Esophagus muscularis mucosa (tissue), 4 donors: ENCODE data around the gene PHF23. TPM values are rescaled to one million over a fixed set of nuclear protein-coding genes. Genes with fewer than 3 reads are reported as not detected.

ENCODE experiments used
- DNase-seq: peaks from one replicate; pipeline ENCODE4 v3.0.0-alpha.2; 2017; ENCODE audit errors: extremely low spot score
- H3K27ac ChIP-seq, 4 donors: fragments of 200-600 bp; sonication (generic); replicated peaks in 1 of 4; 1 replicate in 3 of 4; 2 replicates in 1 of 4; pipeline ENCODE4 v1.5.1; 2016 to 2019; ENCODE audit warnings: mild to moderate bottlenecking in 1 of 4
- H3K27me3 ChIP-seq, 4 donors: fragments of 200-600 bp; sonication (generic); one replicate each; pipeline versions ENCODE4 v1.5.1 to v1.6.0; 2016 to 2019
- H3K36me3 ChIP-seq, 4 donors: fragments of 200-600 bp; sonication (generic); one replicate each; pipeline ENCODE4 v1.5.1; 2016 to 2019
- H3K4me1 ChIP-seq, 4 donors: fragments of 200-600 bp; sonication (generic); one replicate each; pipeline ENCODE4 v1.5.1; 2016 to 2019
- H3K4me3 ChIP-seq, 4 donors: fragments of 200-600 bp; sonication (generic); 1 replicate in 2 of 4; 2 replicates in 2 of 4; pipeline ENCODE4 v1.5.1; 2016 to 2019; ENCODE audit warnings: mild to moderate bottlenecking in 4 of 4, moderate library complexity in 1 of 4
- H3K9me3 ChIP-seq, 4 donors: fragments of 200-600 bp; sonication (generic); 1 replicate in 3 of 4; 2 replicates in 1 of 4; pipeline ENCODE4 v1.5.1; 2016 to 2019
- CTCF ChIP-seq, 3 experiments: fragments of 200-600 bp in 2 of 3; fragments of 450-650 bp in 1 of 3; sonication (generic) in 2 of 3; IDR thresholded peaks; one replicate each; pipeline ENCODE4 v1.5.1; 2017 to 2019; ENCODE audit warnings: antibody characterized with exemption in 3 of 3, mild to moderate bottlenecking in 2 of 3, moderate library complexity in 1 of 3
- EP300 ChIP-seq: sonication (generic); formaldehyde crosslinking; IDR thresholded peaks from one replicate; pipeline ENCODE4 v1.6.1; 2017; ENCODE audit warnings: antibody characterized with exemption
- POLR2A ChIP-seq: fragments of 450-650 bp; IDR thresholded peaks from one replicate; pipeline ENCODE4 v1.6.1; 2017; ENCODE audit warnings: antibody characterized with exemption, moderate library complexity, mild to moderate bottlenecking, low read depth
- POLR2AphosphoS5 ChIP-seq, 2 donors: sonication (generic); formaldehyde crosslinking; IDR thresholded peaks; one replicate each; pipeline ENCODE4 v1.6.1; 2017; ENCODE audit warnings: antibody characterized with exemption in 2 of 2
- WGBS: methylation state at CpG from one replicate; pipeline ENCODE4 v1.1.5; 2018; 5-methylcytosine and 5-hydroxymethylcytosine counted together
- intact Hi-C: fragments of 100-400 bp; cut with DNase I; formaldehyde crosslinking; loops from one replicate; pipeline ENCODE4 v1.15.1; 2023
- total RNA-seq, 4 donors: library from RNA; depleted of rRNA; stranded (reverse); fragments of >200 nt; gene quantifications; one replicate each; pipeline versions ENCODE4 v1.1.0 to v1.2.1, GENCODE V29; 2016

The PHF23 gene
- total RNA-seq, 4 donors from 2014 or later: 21.6 to 38.1 (median 24.8) TPM

GRCh38 chr17:7259555-7259889 is 20.3 kb upstream of the PHF23 start:
- H3K27me3 ChIP-seq: peaks cover 17 to 43% (median 35%) of the 10 kb centered on the region in 4 donors
- H3K9me3 ChIP-seq: no peaks in the 10 kb centered on the region
- peaks cover 25 to 40% (median 30%) of the 10 kb centered on the region in 4 donors for H3K4me1 ChIP-seq
- H3K27ac ChIP-seq: no peak overlapping the region
- 94% methylated on average over 6 of the region's 6 CpGs for WGBS
- intact Hi-C loops: loop anchor here (10.0 kb wide), 1 partner anchor 295 kb away; the partner anchor contains the start of gene TNFSF13
- H3K36me3 ChIP-seq: peaks cover 38 to 52% (median 51%) of the 10 kb centered on the region in 4 donors
- DNase-seq: no peak
- no peak for TF ChIP-seq POLR2AphosphoS5 (IDR thresholded peaks at IDR 0.05)
- no peak for TF ChIP-seq EP300
- TF ChIP-seq CTCF (IDR thresholded peaks at IDR 0.05): no peak
- no peak for TF ChIP-seq POLR2A
- H3K4me3 ChIP-seq: no peak overlapping the region

- no peak overlapping the region for H3K27ac ChIP-seq
- TF ChIP-seq POLR2AphosphoS5 (IDR thresholded peaks at IDR 0.05) (no peak), CTCF (IDR thresholded peaks at IDR 0.05) (no peak), POLR2A (no peak), EP300 (no peak)
- H3K36me3 ChIP-seq: peaks cover 40 to 58% (median 57%) of the 10 kb centered on the region in 4 donors
- DNase-seq: no peak
- H3K4me3 ChIP-seq: no peak overlapping the region
- intact Hi-C loops: loop anchor here (10.0 kb wide), 1 partner anchor 296 kb away; the partner anchor contains the start of gene TNFSF13
- peaks cover 25 to 40% (median 30%) of the 10 kb centered on the region in 4 donors for H3K4me1 ChIP-seq
- H3K27me3 ChIP-seq: peaks cover 17 to 37% (median 32%) of the 10 kb centered on the region in 4 donors
- H3K9me3 ChIP-seq: no peaks in the 10 kb centered on the region
- 84% methylated on average over 7 of the region's 7 CpGs for WGBS
Observed at GRCh38 chr17:7258731-7259554, 19.7 kb upstream of the PHF23 start.

GRCh38 chr17:7256766-7257456 is 17.7 kb upstream of the PHF23 start:
- intact Hi-C loops: loop anchor here (10.0 kb wide), 1 partner anchor 298 kb away; the partner anchor contains the start of gene TNFSF13
- TF ChIP-seq CTCF (IDR thresholded peaks at IDR 0.05) (no peak), EP300 (no peak)
- no peak for DNase-seq
- Histone ChIP-seq H3K27ac (no peak overlapping the region), H3K36me3 (peaks cover 40 to 60% (median 57%) of the 10 kb centered on the region in 4 donors), H3K27me3 (peaks cover 6 to 17% (median 12%) of the 10 kb centered on the region in 4 donors), H3K9me3 (no peaks in the 10 kb centered on the region), H3K4me1 (peaks cover 22 to 35% (median 27%) of the 10 kb centered on the region in 4 donors), H3K4me3 (no peak overlapping the region)
- 89% methylated on average over 8 of the region's 8 CpGs for WGBS

GRCh38 chr17:7254511-7254910 is 15.3 kb upstream of the PHF23 start:
- H3K27ac ChIP-seq: no peak overlapping the region
- no peak for TF ChIP-seq POLR2AphosphoS5 (IDR thresholded peaks at IDR 0.05)
- no peak for TF ChIP-seq EP300
- no peak for TF ChIP-seq CTCF (IDR thresholded peaks at IDR 0.05)
- TF ChIP-seq POLR2A: no peak
- H3K4me3 ChIP-seq: no peak overlapping the region
- H3K27me3 ChIP-seq: no peaks in the 10 kb centered on the region
- H3K36me3 ChIP-seq: peaks cover 39 to 58% (median 55%) of the 10 kb centered on the region in 4 donors
- peaks cover 25 to 33% (median 27%) of the 10 kb centered on the region in 4 donors for H3K4me1 ChIP-seq
- no peaks in the 10 kb centered on the region for H3K9me3 ChIP-seq
- intact Hi-C loops: loop anchor here (10.0 kb wide), 1 partner anchor 300 kb away; the partner anchor contains the start of gene TNFSF13
- WGBS: 85% methylated on average over 4 of the region's 4 CpGs
- DNase-seq: no peak
